ENCODE results near the gene EVA1A. TPM values are rescaled to one million over a fixed set of nuclear protein-coding genes. Genes with fewer than 3 reads are reported as not detected.

Gene EVA1A
- total RNA-seq, 8 experiments from 2014 or later: 0.36 to 9.0 (median 3.8) TPM

GRCh38 chr2:75602724-75603342, 42.1 kb upstream of the EVA1A start:
- H3K27ac ChIP-seq: no peak overlapping the region
- no peak overlapping the region for H3K4me3 ChIP-seq
- H3K4me1 ChIP-seq (replicated peaks in 1 of 2): no peaks in the 10 kb centered on the region
- in situ Hi-C loops (cut with MboI; ENCODE audit: low pct_unique_long_range_greater_than_20kb in 2 of 9, low sequenced_read_pairs in 9 of 9, unreplicated experiment in 9 of 9): loop anchor here in 4 of 9 experiments (25.0 kb wide), 3 partner anchors 141 to 691 kb away; partner anchors contain the start of gene TACR1 (in 1 of the 4)
- peak in 3 of 8 experiments; percentile 49 to 54 (median 53) for ATAC-seq (replicated peaks in 6 of 8)
- 3 to 100% (median 70%) methylated on average over 1 to 6 of the region's 6 CpGs for WGBS, 10 experiments

- 43 to 100% (median 95%) methylated on average over 1 to 3 of the region's 4 CpGs; no CpG with 5 or more reads in 4 of the 10 experiments for WGBS, 10 experiments
- in situ Hi-C loops (cut with MboI; ENCODE audit: low pct_unique_long_range_greater_than_20kb in 2 of 9, low sequenced_read_pairs in 9 of 9, unreplicated experiment in 9 of 9): loop anchor here in 4 of 9 experiments (25.0 kb wide), 3 partner anchors 138 to 688 kb away; partner anchors contain the start of gene TACR1 (in 1 of the 4)
- ATAC-seq (replicated peaks in 6 of 8): no peak
- Histone ChIP-seq H3K27ac (no peak overlapping the region), H3K4me3 (no peak overlapping the region), H3K4me1 (replicated peaks in 1 of 2) (no peaks in the 10 kb centered on the region)
Observed at GRCh38 chr2:75600461-75601011, 39.8 kb upstream of the EVA1A start.

GRCh38 chr2:75598589-75599155, 37.9 kb upstream of the EVA1A start:
- WGBS, 10 experiments: 91 to 100% (median 97%) methylated on average over 1 to 8 of the region's 8 CpGs; no CpG with 5 or more reads in 3 of the 10 experiments
- ATAC-seq (replicated peaks in 6 of 8): no peak

GRCh38 chr2:75597949-75598348, 37.2 kb upstream of the EVA1A start:
- Histone ChIP-seq H3K4me1 (replicated peaks in 1 of 2) (no peaks in the 10 kb centered on the region), H3K4me3 (no peak overlapping the region), H3K27ac (no peak overlapping the region)
- in situ Hi-C loops (cut with MboI; ENCODE audit: low pct_unique_long_range_greater_than_20kb in 2 of 9, low sequenced_read_pairs in 9 of 9, unreplicated experiment in 9 of 9): no loop called here
- no peak for ATAC-seq (replicated peaks in 6 of 8)
- 100% methylated on average over 1 to 7 of the region's 20 CpGs; no CpG with 5 or more reads in 8 of the 10 experiments for WGBS, 10 experiments

More at GRCh38 chr2:75598589-75599155, 37.9 kb upstream of the EVA1A start:
- no peak overlapping the region for H3K27ac ChIP-seq
- H3K4me1 ChIP-seq (replicated peaks in 1 of 2): no peaks in the 10 kb centered on the region
- no peak overlapping the region for H3K4me3 ChIP-seq
- in situ Hi-C loops (cut with MboI; ENCODE audit: low pct_unique_long_range_greater_than_20kb in 2 of 9, low sequenced_read_pairs in 9 of 9, unreplicated experiment in 9 of 9): no loop called here

GRCh38 chr2:75596784-75597183, 36.0 kb upstream of the EVA1A start:
- peak in 3 of 8 experiments; percentile 20 to 45 (median 42) for ATAC-seq (replicated peaks in 6 of 8)
- H3K27ac ChIP-seq: no peak overlapping the region
- peaks cover 0 to 5% of the 10 kb centered on the region in 2 donors for H3K4me1 ChIP-seq (replicated peaks in 1 of 2)
- 0 to 78% (median 51%) methylated on average over 1 to 3 of the region's 4 CpGs; no CpG with 5 or more reads in 5 of the 10 experiments for WGBS, 10 experiments
- in situ Hi-C loops (cut with MboI; ENCODE audit: low pct_unique_long_range_greater_than_20kb in 2 of 9, low sequenced_read_pairs in 9 of 9, unreplicated experiment in 9 of 9): no loop called here
- H3K4me3 ChIP-seq: no peak overlapping the region

- peaks cover 0 to 5% of the 10 kb centered on the region in 2 donors for H3K4me1 ChIP-seq (replicated peaks in 1 of 2)
- 14 to 100% (median 38%) methylated on average over 1 of the region's 1 CpG; no CpG with 5 or more reads in 4 of the 10 experiments for WGBS, 10 experiments
- no peak overlapping the region for H3K4me3 ChIP-seq
- ATAC-seq (replicated peaks in 6 of 8): no peak
- in situ Hi-C loops (cut with MboI; ENCODE audit: low pct_unique_long_range_greater_than_20kb in 2 of 9, low sequenced_read_pairs in 9 of 9, unreplicated experiment in 9 of 9): no loop called here
- no peak overlapping the region for H3K27ac ChIP-seq
Observed at GRCh38 chr2:75595541-75596395, 35.0 kb upstream of the EVA1A start.

GRCh38 chr2:75594596-75594995, 33.9 kb upstream of the EVA1A start:
- Histone ChIP-seq H3K4me3 (no peak overlapping the region), H3K4me1 (replicated peaks in 1 of 2) (peaks cover 0 to 5% of the 10 kb centered on the region in 2 donors), H3K27ac (no peak overlapping the region)
- ATAC-seq (replicated peaks in 6 of 8): no peak
- in situ Hi-C loops (cut with MboI; ENCODE audit: low pct_unique_long_range_greater_than_20kb in 2 of 9, low sequenced_read_pairs in 9 of 9, unreplicated experiment in 9 of 9): no loop called here
- 38 to 87% (median 57%) methylated on average over 1 to 3 of the region's 3 CpGs; no CpG with 5 or more reads in 1 of the 10 experiments for WGBS, 10 experiments

GRCh38 chr2:75592888-75593287, 32.1 kb upstream of the EVA1A start:
- in situ Hi-C loops (cut with MboI; ENCODE audit: low pct_unique_long_range_greater_than_20kb in 2 of 9, low sequenced_read_pairs in 9 of 9, unreplicated experiment in 9 of 9): no loop called here
- Histone ChIP-seq H3K4me3 (no peak overlapping the region), H3K27ac (no peak overlapping the region), H3K4me1 (replicated peaks in 1 of 2) (peaks cover 0 to 5% of the 10 kb centered on the region in 2 donors)
- peak in 2 of 8 experiments; percentile 17 to 42 for ATAC-seq (replicated peaks in 6 of 8)
- 85 to 100% (median 93%) methylated on average over 3 to 5 of the region's 5 CpGs; no CpG with 5 or more reads in 1 of the 10 experiments for WGBS, 10 experiments

- Histone ChIP-seq H3K4me3 (no peak overlapping the region), H3K4me1 (replicated peaks in 1 of 2) (peaks cover 0 to 5% of the 10 kb centered on the region in 2 donors), H3K27ac (no peak overlapping the region)
- in situ Hi-C loops (cut with MboI; ENCODE audit: low pct_unique_long_range_greater_than_20kb in 2 of 9, low sequenced_read_pairs in 9 of 9, unreplicated experiment in 9 of 9): no loop called here
- 0 to 87% (median 44%) methylated on average over 2 to 4 of the region's 4 CpGs; no CpG with 5 or more reads in 2 of the 10 experiments for WGBS, 10 experiments
- ATAC-seq (replicated peaks in 6 of 8): peak in 5 of 8 experiments; percentile 18 to 81 (median 53)
Observed at GRCh38 chr2:75592030-75592429, 31.3 kb upstream of the EVA1A start.

GRCh38 chr2:75589391-75590105, 28.8 kb upstream of the EVA1A start:
- no peak for ATAC-seq (replicated peaks in 6 of 8)
- 38 to 97% (median 88%) methylated on average over 2 to 4 of the region's 4 CpGs for WGBS, 10 experiments
- Histone ChIP-seq H3K4me1 (replicated peaks in 1 of 2) (peaks cover 0 to 5% of the 10 kb centered on the region in 2 donors), H3K27ac (no peak overlapping the region), H3K4me3 (no peak overlapping the region)
- in situ Hi-C loops (cut with MboI; ENCODE audit: low pct_unique_long_range_greater_than_20kb in 2 of 9, low sequenced_read_pairs in 9 of 9, unreplicated experiment in 9 of 9): no loop called here

GRCh38 chr2:75587954-75588587, 27.3 kb upstream of the EVA1A start:
- Histone ChIP-seq H3K4me1 (replicated peaks in 1 of 2) (peaks cover 0 to 5% of the 10 kb centered on the region in 2 donors), H3K4me3 (no peak overlapping the region), H3K27ac (no peak overlapping the region)
- 0 to 100% (median 80%) methylated on average over 1 to 5 of the region's 5 CpGs for WGBS, 10 experiments
- in situ Hi-C loops (cut with MboI; ENCODE audit: low pct_unique_long_range_greater_than_20kb in 2 of 9, low sequenced_read_pairs in 9 of 9, unreplicated experiment in 9 of 9): no loop called here
- peak in 6 of 8 experiments; percentile 32 to 91 (median 51) for ATAC-seq (replicated peaks in 6 of 8)

- Histone ChIP-seq H3K27ac (no peak overlapping the region), H3K4me1 (replicated peaks in 1 of 2) (peaks cover 0 to 2% of the 10 kb centered on the region in 2 donors), H3K4me3 (no peak overlapping the region)
- WGBS, 10 experiments: 29 to 100% (median 85%) methylated on average over 1 to 2 of the region's 2 CpGs; no CpG with 5 or more reads in 2 of the 10 experiments
- in situ Hi-C loops (cut with MboI; ENCODE audit: low pct_unique_long_range_greater_than_20kb in 2 of 9, low sequenced_read_pairs in 9 of 9, unreplicated experiment in 9 of 9): no loop called here
- ATAC-seq (replicated peaks in 6 of 8): no peak
Observed at GRCh38 chr2:75586971-75587370, 26.2 kb upstream of the EVA1A start.
